ENCODE data around the gene TUB.

- TF ChIP-seq, protein P1, sequence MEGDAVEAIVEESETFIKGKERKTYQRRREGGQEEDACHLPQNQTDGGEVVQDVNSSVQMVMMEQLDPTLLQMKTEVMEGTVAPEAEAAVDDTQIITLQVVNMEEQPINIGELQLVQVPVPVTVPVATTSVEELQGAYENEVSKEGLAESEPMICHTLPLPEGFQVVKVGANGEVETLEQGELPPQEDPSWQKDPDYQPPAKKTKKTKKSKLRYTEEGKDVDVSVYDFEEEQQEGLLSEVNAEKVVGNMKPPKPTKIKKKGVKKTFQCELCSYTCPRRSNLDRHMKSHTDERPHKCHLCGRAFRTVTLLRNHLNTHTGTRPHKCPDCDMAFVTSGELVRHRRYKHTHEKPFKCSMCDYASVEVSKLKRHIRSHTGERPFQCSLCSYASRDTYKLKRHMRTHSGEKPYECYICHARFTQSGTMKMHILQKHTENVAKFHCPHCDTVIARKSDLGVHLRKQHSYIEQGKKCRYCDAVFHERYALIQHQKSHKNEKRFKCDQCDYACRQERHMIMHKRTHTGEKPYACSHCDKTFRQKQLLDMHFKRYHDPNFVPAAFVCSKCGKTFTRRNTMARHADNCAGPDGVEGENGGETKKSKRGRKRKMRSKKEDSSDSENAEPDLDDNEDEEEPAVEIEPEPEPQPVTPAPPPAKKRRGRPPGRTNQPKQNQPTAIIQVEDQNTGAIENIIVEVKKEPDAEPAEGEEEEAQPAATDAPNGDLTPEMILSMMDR (IDR thresholded peaks at IDR 0.05), result no peak
- TF ChIP-seq NRF1 (IDR thresholded peaks at IDR 0.05; ENCODE audit: low read depth, low read length) (no peak), SMC3 (IDR thresholded peaks at IDR 0.05; ENCODE audit: low read depth, low read length) (no peak), CHD2 (IDR thresholded peaks at IDR 0.05; ENCODE audit: low read length, partially characterized antibody) (no peak), TEAD4 (IDR thresholded peaks at IDR 0.05; ENCODE audit: borderline replicate concordance, insufficient read depth) (no peak), RAD21 (IDR thresholded peaks at IDR 0.05; ENCODE audit: low read length) (no peak), ZBTB33 (IDR thresholded peaks at IDR 0.05; ENCODE audit: borderline replicate concordance, low read depth) (no peak), JUND (IDR thresholded peaks at IDR 0.05) (no peak), POLR2AphosphoS5 (IDR thresholded peaks at IDR 0.05; ENCODE audit: low read depth, low read length) (no peak), MAX (IDR thresholded peaks at IDR 0.05; ENCODE audit: low read depth) (no peak), REST (IDR thresholded peaks at IDR 0.05; ENCODE audit: low read depth, low read length) (no peak), RFX5 (IDR thresholded peaks at IDR 0.05; ENCODE audit: low read length) (no peak), RCOR1 (IDR thresholded peaks at IDR 0.05; ENCODE audit: low read length) (no peak)
- TF ChIP-seq, protein P2, sequence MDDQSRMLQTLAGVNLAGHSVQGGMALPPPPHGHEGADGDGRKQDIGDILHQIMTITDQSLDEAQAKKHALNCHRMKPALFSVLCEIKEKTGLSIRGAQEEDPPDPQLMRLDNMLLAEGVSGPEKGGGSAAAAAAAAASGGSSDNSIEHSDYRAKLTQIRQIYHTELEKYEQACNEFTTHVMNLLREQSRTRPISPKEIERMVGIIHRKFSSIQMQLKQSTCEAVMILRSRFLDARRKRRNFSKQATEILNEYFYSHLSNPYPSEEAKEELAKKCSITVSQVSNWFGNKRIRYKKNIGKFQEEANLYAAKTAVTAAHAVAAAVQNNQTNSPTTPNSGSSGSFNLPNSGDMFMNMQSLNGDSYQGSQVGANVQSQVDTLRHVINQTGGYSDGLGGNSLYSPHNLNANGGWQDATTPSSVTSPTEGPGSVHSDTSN (IDR thresholded peaks at IDR 0.05), result no peak
These were observed 16.5 kb downstream of the TUB start for GRCh38 chr11:8097468-8097867.

Measured in SK-N-SH (cell line).